GM08714 (cell line): ENCODE measurements around the gene ZNF710.

Source experiments
- H3K4me3 ChIP-seq: fragments of 200-500 bp; sonication (Bioruptor generic); 2 replicates; pipeline ENCODE4 v1.5.1; 2014; ENCODE audit warnings: mild to moderate bottlenecking, low read length, inconsistent platforms
- ZNF274 ChIP-seq: IDR thresholded peaks from 2 replicates; pipeline ENCODE4 v1.6.1; 2012; ENCODE audit warnings: mild to moderate bottlenecking, low read depth, low read length

The ZNF710 gene

DNA sequence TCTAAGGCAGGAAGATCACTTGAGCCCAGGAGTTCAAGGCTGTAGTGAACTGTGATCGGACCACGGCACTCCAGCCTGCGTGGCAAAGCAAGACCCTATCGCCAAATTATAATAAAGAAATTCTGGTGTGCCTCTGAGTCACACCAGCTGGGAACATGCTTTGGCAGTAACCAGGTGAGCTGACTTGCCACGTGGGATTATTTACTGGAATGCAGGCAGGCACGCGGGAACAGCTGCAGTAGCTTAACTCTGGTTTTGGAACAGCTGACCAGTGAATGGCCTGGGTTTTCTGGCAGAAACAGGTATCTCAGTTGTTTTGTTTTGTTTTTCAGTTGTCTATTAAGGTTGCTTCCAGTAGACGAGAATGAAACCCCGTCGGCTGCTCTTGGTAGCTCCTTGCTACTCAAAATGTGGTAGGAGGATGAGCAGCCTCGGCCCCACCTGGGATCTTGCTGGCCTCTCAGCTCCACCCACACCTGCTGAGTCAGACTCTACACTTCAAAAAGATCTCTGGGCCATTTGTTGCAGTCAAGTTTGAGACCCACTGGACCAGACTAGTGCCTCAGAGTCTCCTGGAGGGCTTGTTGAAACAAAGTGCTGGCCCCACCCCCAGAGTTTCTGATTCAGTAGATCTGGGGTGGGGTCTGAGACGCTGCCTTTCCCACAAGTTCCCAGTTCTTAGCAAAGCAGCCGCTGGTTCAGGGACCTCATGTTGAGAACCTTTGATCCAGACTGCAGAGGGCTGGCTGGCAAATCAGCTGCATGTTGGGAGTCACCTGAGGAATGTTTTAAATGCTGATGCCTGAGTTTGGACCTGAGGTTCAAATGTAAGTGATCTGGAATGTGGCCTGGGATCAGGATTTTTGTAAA lies 74.5 kb downstream of the ZNF710 start:
- no peak for TF ChIP-seq ZNF274
- H3K4me3 ChIP-seq: no peak overlapping the region

DNA sequence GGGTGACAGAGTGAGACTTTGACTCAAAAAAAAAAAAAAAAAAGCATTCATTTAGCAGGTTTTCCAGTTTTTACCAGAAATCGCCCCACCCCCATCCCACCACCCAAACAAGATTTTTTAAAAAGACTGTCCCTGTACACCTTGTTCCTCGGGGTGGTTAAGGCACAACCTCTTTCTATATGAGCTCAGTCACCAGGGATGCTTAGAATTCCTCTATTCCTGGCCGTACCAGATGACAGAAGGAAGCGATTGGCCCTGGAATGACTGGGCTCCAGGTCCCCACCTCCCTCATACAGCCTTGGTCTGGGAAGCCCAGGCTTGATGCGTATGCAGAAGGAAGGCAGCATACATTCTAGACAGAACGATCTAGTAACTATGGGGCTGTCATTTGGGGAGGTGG lies 75.6 kb downstream of the ZNF710 start:
- TF ChIP-seq ZNF274: no peak
- H3K4me3 ChIP-seq: no peak overlapping the region

DNA sequence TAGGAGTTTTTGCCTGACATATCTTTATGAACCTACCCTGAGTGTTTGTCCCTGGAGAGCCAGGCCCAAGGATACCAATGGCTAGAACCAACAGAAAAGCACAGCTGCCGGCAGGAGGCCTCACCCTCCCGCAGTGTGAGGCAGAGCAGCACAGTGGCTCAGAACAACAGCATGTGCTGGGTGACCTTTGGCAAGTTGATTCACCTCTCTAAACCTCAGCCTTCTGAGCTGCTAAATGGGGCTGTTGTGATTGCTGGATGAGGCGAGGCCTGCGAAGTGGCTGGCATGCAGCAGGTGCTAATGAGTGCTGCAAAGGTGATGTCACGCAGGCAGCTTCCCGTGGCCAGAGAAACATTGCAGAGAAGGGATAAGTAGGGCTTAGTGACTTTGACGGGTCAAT lies 77.8 kb downstream of the ZNF710 start:
- TF ChIP-seq ZNF274: no peak

DNA sequence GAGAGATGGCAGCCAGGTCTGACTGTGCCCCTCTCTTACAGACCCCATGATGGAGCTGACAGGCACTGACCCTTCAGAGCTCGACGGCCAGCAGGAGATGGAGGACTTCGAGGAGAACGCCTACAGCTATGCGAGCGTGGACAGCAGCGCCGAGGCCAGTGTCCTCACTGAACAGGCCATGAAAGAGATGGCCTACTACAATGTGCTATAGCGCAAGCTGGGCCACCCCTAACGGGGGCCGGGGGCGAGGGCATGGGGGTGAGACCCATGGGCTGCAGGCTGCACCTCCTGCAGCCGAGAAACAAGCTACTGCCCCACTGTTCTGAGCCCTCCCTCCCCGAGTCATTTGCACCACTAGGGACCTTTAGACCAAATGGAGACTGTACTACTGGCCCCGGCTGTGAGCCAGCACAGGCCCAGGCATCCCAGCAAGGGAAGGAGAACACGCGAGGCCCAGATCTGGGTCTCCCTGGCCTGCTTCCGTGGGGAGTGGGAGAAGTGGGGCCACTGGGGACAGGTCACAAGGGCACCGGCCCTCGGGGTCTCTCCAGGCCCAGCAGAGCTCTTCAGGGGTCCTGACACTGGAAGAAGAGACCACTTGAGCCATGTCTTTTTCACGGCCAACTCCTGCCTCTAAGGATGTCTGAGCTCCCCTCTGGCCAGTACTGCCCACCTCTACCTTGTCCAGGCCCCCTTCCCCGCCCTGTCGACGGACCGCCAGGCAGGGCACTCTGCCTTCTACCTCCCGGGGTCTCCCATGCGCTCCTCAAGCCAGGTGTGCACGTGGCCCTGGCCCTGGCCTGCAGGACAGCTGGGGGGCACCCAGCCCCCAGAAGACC lies 78.7 kb downstream of the ZNF710 start:
- no peak overlapping the region for H3K4me3 ChIP-seq
- no peak for TF ChIP-seq ZNF274

More for the DNA sequence above, 77.8 kb downstream of the ZNF710 start:
- H3K4me3 ChIP-seq: no peak overlapping the region

DNA sequence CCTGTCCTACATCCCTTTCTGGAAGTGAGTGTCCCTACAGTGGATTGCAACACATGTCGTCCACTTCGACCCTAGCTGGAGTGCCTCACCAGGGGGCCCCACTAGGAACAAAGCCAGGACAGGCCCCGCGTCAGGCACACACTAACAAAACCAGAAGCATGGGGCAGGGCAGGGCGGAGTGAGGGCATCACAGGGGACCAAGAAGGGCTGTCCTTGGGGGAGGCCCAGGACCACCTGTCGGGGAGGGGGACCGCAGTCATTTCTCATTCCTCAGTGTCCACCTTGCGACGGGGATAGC lies 79.3 kb downstream of the ZNF710 start:
- no peak for TF ChIP-seq ZNF274
- H3K4me3 ChIP-seq: no peak overlapping the region

DNA sequence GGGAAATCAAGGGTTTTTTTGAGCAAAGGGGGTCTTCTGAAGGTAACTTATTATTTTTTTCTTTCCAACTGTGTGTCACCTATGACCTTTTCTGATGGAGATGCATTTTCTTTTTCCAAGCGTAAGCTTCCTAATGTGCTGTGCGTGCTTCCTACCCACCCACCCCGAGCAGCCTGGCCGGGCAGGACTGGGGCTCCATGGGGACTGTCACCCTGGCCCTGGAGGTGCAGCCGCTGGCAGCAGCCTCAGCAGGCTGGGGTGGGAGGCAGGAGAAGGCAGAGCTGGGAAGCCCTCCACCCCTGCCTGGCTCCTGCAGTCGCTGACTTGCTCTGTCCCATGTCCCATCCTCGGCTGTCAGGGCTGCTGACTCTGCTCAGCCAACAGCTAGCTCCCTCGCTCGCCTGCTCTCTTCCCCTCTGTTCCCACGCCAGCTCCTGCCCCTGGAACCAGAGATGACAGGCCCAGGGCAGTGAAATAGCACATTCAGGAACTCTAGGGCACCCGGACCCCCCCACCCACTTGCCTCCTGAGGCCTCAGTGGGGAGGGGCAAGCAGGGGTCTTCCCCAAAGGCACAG lies 79.8 kb downstream of the ZNF710 start:
- H3K4me3 ChIP-seq: no peak overlapping the region
- no peak for TF ChIP-seq ZNF274

DNA sequence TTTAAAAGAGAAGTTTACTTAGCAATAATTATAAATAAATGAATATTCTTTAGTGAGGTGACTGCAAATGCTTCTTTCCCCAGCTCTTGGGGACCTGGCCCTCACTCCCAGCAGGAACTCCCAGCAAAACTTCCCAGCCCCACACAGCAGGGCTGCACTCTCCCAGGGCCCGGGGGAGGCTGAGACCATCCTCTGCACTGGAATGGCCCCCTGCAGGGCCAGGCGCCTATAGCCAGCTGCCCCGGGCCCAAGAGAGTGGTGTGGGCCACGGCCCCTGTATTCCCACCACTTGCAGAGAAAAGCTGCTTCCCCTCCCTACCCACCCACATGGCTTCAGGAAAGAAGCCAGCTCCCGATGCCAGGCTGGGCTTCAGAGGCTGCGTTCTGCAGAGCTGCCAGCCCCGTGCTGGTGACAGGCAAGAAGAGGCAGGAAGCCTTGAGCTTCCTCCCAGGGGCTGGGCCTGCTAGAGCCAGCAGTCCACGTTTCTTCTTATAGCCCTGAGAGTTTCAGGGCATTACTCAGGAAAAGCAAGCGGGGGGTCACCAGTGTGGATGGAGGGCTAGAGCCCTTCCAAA lies 81.1 kb downstream of the ZNF710 start:
- no peak for TF ChIP-seq ZNF274
- H3K4me3 ChIP-seq: no peak overlapping the region

DNA sequence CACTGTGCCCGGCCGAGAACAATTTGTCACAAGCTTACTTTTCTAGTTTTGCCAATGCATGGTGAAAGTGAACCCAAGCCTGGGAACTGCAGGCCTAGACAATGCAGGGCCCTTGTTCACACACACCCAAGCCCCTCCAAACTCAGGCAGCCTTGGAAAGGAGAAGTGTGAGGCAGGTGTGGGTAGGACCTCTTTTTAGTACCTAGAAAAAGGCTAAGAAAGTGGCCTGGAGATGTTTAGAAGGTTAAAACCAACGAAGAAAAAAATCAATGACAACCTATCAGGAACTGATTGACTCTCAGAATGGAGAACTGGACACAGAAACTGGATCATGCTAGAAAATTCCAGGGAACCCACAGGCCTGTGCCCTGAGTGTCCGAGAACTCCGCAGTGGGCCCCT lies 82.3 kb downstream of the ZNF710 start:
- no peak for TF ChIP-seq ZNF274
- H3K4me3 ChIP-seq: no peak overlapping the region

DNA sequence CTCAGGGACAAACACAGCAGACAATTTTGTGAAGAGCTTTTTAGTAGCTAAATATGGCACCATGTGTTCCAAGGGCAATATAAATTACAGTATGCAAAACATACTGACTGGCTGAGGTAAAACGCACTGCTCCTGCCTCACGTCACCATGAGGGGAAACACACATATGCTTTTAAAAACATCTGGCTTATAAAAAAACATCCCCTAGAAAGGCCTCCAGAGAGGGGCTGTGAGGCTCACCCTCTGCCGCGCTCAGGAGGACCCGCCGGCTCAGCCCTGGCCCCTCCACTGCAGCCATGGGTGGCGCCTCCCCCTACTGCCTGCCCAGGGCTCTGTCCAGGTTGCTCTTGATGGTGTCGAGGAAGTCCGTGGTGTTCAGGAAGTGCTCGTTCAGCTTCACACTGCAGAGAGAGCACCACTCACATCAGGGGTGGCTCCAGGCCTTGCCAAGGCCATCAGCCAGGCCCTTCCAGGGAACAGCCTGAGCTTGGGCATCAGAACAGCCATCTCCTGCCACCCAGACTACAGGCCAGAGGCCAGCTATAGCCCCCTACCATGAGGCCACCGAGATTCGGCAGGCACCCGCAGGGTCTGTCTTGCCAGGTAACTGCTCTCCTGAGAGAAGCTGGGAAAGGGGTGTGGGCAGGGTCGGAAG lies 83.0 kb downstream of the ZNF710 start:
- no peak for TF ChIP-seq ZNF274
- no peak overlapping the region for H3K4me3 ChIP-seq

DNA sequence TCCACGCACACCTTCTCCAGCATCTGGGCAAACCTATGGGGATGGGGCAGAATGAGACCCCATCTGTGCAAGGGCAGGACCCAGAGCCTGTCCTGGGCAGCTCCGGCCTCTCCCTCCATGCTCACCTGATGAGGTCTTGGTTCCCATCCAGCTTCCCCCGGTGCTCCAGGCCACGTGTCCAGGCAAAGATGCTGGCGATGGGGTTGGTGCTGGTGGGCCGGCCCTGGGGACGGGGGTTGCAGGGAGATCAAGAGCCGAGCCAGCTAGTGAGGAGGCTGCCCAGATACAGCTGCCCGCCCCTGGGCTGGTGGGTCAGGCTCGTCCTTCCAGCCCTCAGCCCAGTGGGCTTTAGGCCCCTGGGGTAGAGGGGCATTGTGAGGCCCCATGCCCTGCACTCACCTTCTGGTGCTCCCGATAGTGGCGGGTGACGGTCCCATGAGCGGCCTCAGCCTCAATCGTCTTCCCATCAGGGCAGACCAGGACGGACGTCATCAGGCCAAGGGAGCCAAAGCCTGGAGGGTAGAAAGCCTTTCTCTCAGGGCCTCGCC lies 83.8 kb downstream of the ZNF710 start:
- no peak overlapping the region for H3K4me3 ChIP-seq
- no peak for TF ChIP-seq ZNF274

DNA sequence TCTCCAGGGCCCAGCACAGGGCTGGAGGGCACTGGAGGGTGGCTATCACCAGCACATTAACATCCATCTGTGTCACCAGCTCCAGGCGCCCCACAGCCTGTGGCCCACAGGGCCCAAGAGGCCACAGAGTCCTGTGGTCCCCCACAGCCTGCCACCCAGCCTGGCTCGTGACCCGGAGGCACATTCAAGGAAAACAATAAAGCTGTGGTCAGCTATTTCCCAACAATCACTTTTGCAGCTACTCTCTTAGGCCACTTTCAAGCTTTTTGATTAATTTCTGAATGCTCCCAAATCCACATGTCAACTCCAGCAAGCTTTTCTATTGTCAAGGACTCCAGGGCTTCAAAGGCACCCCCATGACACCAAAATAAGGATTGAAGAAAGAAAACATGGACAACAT lies 84.4 kb downstream of the ZNF710 start:
- TF ChIP-seq ZNF274: no peak
- H3K4me3 ChIP-seq: no peak overlapping the region

DNA sequence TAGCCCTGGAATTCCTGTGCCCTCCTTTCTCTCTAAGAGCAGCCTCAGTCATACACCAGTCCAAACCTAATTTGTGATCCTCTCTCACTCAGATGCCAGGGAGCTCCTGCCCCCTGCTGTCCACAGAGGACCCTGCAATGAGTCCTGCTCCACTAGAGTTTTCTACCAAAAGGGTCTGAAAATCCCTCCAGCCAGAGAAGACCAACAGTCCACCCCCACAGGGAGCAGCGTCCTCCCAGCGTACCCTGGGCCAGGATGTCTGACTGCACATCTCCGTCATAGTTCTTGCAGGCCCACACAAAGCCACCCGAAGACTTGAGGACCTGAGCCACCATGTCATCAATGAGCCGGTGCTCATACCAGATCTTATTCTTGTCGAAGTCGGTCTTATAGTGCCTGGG lies 85.7 kb downstream of the ZNF710 start:
- no peak overlapping the region for H3K4me3 ChIP-seq
- TF ChIP-seq ZNF274: no peak

DNA sequence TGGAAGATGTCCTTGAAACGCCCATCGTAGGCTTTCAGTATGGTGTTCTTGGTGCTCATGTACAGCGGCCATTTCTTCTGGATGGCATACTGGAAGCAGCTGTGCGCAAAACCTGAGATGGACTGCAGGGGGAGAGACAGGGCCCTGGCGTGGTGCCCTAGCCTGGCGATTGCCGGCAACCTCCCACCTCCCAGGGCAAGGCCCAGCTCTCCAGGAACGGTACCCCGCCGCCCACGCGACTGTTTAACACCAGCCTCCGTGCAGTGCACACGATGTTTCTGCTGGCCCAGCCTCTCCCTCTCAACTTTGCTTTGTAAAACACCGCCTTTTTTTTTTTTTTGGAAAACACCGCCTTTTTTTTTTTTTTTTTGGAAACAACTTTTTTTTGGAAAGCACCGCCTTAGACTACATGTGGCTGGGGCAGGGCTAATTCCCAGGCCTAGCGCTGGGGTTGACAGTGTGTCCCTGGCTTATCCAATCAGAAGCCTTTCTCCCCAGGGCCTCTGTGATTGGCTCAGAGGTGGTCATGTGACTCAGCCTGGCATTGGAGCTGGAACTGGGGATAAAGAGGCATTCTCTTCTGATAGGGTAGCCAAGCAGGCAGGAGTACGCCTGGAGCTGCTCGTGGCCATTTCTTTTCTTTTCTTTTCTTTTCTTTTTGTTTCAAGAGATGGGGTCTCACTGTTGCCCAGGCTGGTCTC lies 86.5 kb downstream of the ZNF710 start:
- no peak overlapping the region for H3K4me3 ChIP-seq
- TF ChIP-seq ZNF274: no peak
